ENCODE results near the gene NFAM1. TPM values are rescaled to one million over a fixed set of nuclear protein-coding genes. Genes with fewer than 3 reads are reported as not detected.

Gene NFAM1
- total RNA-seq, 2 donors from 2014 or later, result 0.74 to 3.5 TPM

- no peaks in the 10 kb centered on the region for H3K36me3 ChIP-seq
- peak overlapping the region; percentile 20 to 43 for H3K4me3 ChIP-seq
- no peaks in the 10 kb centered on the region for H3K9me3 ChIP-seq
- H3K27ac ChIP-seq, result peak overlapping the region; percentile 66 to 78
- TF ChIP-seq CTCF (IDR thresholded peaks at IDR 0.05), result peak; percentile 49 to 73
- H3K27me3 ChIP-seq, result no peaks in the 10 kb centered on the region
- peaks cover 0 to 14% of the 10 kb centered on the region in 2 donors for H3K4me1 ChIP-seq
- DNase-seq (ENCODE audit: low spot score), result peak; percentile 93
These were observed 12.1 kb upstream of the NFAM1 start for GRCh38 chr22:42444077-42444904.

GRCh38 chr22:42443240-42444076, 11.3 kb upstream of the NFAM1 start:
- no peaks in the 10 kb centered on the region for H3K36me3 ChIP-seq
- H3K4me1 ChIP-seq, result peaks cover 0 to 14% of the 10 kb centered on the region in 2 donors
- no peak for DNase-seq (ENCODE audit: low spot score)
- peak overlapping the region; percentile 66 to 78 for H3K27ac ChIP-seq
- H3K9me3 ChIP-seq, result no peaks in the 10 kb centered on the region
- H3K4me3 ChIP-seq, result peak overlapping the region; percentile 20 to 43
- no peaks in the 10 kb centered on the region for H3K27me3 ChIP-seq
- no peak for TF ChIP-seq CTCF (IDR thresholded peaks at IDR 0.05)

- Histone ChIP-seq H3K36me3 (no peaks in the 10 kb centered on the region), H3K9me3 (no peaks in the 10 kb centered on the region), H3K4me1 (peaks cover 0 to 18% of the 10 kb centered on the region in 2 donors), H3K27me3 (no peaks in the 10 kb centered on the region), H3K27ac (no peak overlapping the region), H3K4me3 (no peak overlapping the region)
- no peak for TF ChIP-seq CTCF (IDR thresholded peaks at IDR 0.05)
- no peak for DNase-seq (ENCODE audit: low spot score)
These were observed 10.5 kb upstream of the NFAM1 start for GRCh38 chr22:42442748-42443147.

DNA sequence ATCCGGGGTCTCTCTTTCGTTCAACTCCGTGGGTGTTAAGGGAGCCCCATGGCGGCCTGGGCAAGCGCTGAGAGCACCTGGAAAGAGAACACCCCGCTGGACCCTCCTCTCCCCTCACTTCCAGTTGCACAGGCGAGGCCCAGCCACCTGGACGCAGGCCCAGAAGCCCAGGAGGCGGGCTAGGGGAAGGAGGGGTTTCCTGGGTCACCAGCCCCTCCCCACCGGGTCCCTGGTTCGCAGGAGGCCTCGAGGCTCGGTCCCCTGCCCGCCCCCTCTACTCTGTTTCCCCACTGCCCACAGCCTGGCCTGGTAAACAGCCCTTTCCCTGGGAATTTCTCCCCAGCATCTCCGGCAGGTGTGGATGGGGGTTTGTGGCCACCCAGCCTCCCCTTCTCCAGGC, 8.5 kb upstream of the NFAM1 start:
- Histone ChIP-seq H3K27ac (no peak overlapping the region), H3K4me1 (peaks cover 0 to 25% of the 10 kb centered on the region in 2 donors)

More for the DNA sequence above, 8.5 kb upstream of the NFAM1 start:
- Histone ChIP-seq H3K27me3 (no peaks in the 10 kb centered on the region), H3K36me3 (no peaks in the 10 kb centered on the region), H3K9me3 (no peaks in the 10 kb centered on the region), H3K4me3 (no peak overlapping the region)
- TF ChIP-seq CTCF (IDR thresholded peaks at IDR 0.05), result no peak
- DNase-seq (ENCODE audit: low spot score), result no peak
